Keratinocyte (primary cell): Measurements from ENCODE around the gene AP3M1. TPM values are rescaled to one million over a fixed set of nuclear protein-coding genes. Genes with fewer than 3 reads are reported as not detected.
A peak's percentile ranks its signal among the peaks of the same experiment; 100 is the strongest.

ENCODE experiments used
- DNase-seq: peaks from one replicate; pipeline ENCODE4 v3.0.0-alpha.2; 2011; ENCODE audit warnings: low read depth, missing footprints, low spot score
- FAIRE-seq: peaks from 2 replicates; lab custom pipeline; 2011; peaks lifted over from hg19 to GRCh38; lab: Jason Lieb, UNC
- H2AFZ ChIP-seq: 2 replicates; pipeline ENCODE4 v1.6.0; 2012; ENCODE audit warnings: low read length, control low read depth, inconsistent platforms; ENCODE audit not compliant: control insufficient read depth
- H3K27ac ChIP-seq: 2 replicates; pipeline ENCODE4 v1.5.1; 2011; ENCODE audit warnings: low read length; ENCODE audit not compliant: control insufficient read depth, insufficient read depth
- H3K27me3 ChIP-seq: 3 replicates; pipeline ENCODE4 v1.6.0; 2011; ENCODE audit warnings: low read length; ENCODE audit not compliant: control insufficient read depth, insufficient read depth; ENCODE audit errors: extremely low read depth
- H3K36me3 ChIP-seq, 2 experiments: 2 replicates in 1 of 2; 3 replicates in 1 of 2; pipeline ENCODE4 v1.5.1; 2011; ENCODE audit warnings: low read length in 2 of 2, mild to moderate bottlenecking in 1 of 2; ENCODE audit not compliant: control insufficient read depth in 2 of 2, insufficient read depth in 2 of 2; ENCODE audit errors: extremely low read depth in 1 of 2
- H3K4me1 ChIP-seq: 3 replicates; pipeline ENCODE4 v1.5.1; 2011; ENCODE audit warnings: low read length; ENCODE audit not compliant: control insufficient read depth, insufficient read depth; ENCODE audit errors: extremely low read depth
- H3K4me2 ChIP-seq: 3 replicates; pipeline ENCODE4 v1.6.0; 2011; ENCODE audit warnings: low read depth, low read length; ENCODE audit not compliant: control insufficient read depth, insufficient read depth; ENCODE audit errors: extremely low read depth
- H3K4me3 ChIP-seq, 3 experiments: fragments of 200-600 bp in 1 of 3; sonication (generic) in 1 of 3; 2 replicates in 2 of 3; 3 replicates in 1 of 3; pipeline ENCODE4 v1.5.1; 2011 to 2016; ENCODE audit warnings: low read length in 3 of 3, mild to moderate bottlenecking in 3 of 3, control low read depth in 2 of 3, inconsistent platforms in 1 of 3, low read depth in 1 of 3, mixed read lengths in 1 of 3, mixed run types in 1 of 3, moderate library complexity in 1 of 3; ENCODE audit not compliant: control insufficient read depth in 2 of 3, insufficient read depth in 2 of 3; ENCODE audit errors: extremely low read depth in 1 of 3
- H3K79me2 ChIP-seq: 2 replicates; pipeline ENCODE4 v1.6.0; 2012; ENCODE audit warnings: low read length; ENCODE audit not compliant: control insufficient read depth, insufficient read depth
- H3K9ac ChIP-seq: 3 replicates; pipeline ENCODE4 v1.6.0; 2011; ENCODE audit warnings: low read length; ENCODE audit not compliant: control insufficient read depth, insufficient read depth; ENCODE audit errors: extremely low read depth
- H3K9me1 ChIP-seq: 3 replicates; pipeline ENCODE4 v1.6.0; 2011; ENCODE audit warnings: low read length; ENCODE audit not compliant: control insufficient read depth, insufficient read depth; ENCODE audit errors: extremely low read depth
- H3K9me3 ChIP-seq: 2 replicates; pipeline ENCODE4 v1.5.1; 2012; ENCODE audit warnings: low read depth, low read length; ENCODE audit not compliant: control insufficient read depth
- H4K20me1 ChIP-seq: 3 replicates; pipeline ENCODE4 v1.6.0; 2011; ENCODE audit warnings: low read length; ENCODE audit not compliant: control insufficient read depth, insufficient read depth; ENCODE audit errors: extremely low read depth
- EZH2 ChIP-seq: IDR thresholded peaks from one replicate; pipeline ENCODE4 v1.6.1; 2012; ENCODE audit warnings: inconsistent platforms, mild to moderate bottlenecking, low read length, moderate library complexity
- dilution Hi-C: fragments of 300-500 bp; cut with MboI; formaldehyde crosslinking; loops from one replicate; pipeline ENCODE4 v1.7.0; 2020; ENCODE audit warnings: low sequenced_read_pairs; ENCODE audit not compliant: extremely low pct_ligation_motif_present
- polyA minus RNA-seq, 3 experiments: library from RNA; depleted of rRNA, polyadenylated mRNA; stranded (reverse); fragments of >200 nt; gene quantifications; 1 replicate in 1 of 3; 2 replicates in 1 of 3; 3 replicates in 1 of 3; pipeline ENCODE4 v1.2.3, GENCODE V29; 2011
- polyA plus RNA-seq, 5 experiments: library from polyadenylated mRNA; depleted of rRNA in 3 of 5; stranded (reverse) in 3 of 5; stranded (forward) in 1 of 5; unstranded in 1 of 5; fragments of >200 nt; gene quantifications; 1 replicate in 1 of 5; 2 replicates in 3 of 5; 3 replicates in 1 of 5; pipeline versions ENCODE4 v1.2.1 to v1.2.3, GENCODE V29; 2011 to 2012; ENCODE audit warnings: missing spikeins in 2 of 5, low read depth in 1 of 5, low replicate concordance in 1 of 5
- TF ChIP-seq, protein P1 (sequence below), 3 experiments: IDR thresholded peaks in 1 of 3; conservative IDR thresholded peaks in 1 of 3; optimal IDR thresholded peaks in 1 of 3; 2 replicates in 2 of 3; 3 replicates in 1 of 3; pipeline versions ENCODE3 to v1.5.1; 2011; ENCODE audit warnings: low read length in 3 of 3, mild to moderate bottlenecking in 3 of 3, moderate library complexity in 2 of 3, control low read depth in 1 of 3, inconsistent platforms in 1 of 3; ENCODE audit not compliant: insufficient read depth in 2 of 3; ENCODE audit errors: extremely low read depth in 1 of 3

AP3M1 gene, protein sequence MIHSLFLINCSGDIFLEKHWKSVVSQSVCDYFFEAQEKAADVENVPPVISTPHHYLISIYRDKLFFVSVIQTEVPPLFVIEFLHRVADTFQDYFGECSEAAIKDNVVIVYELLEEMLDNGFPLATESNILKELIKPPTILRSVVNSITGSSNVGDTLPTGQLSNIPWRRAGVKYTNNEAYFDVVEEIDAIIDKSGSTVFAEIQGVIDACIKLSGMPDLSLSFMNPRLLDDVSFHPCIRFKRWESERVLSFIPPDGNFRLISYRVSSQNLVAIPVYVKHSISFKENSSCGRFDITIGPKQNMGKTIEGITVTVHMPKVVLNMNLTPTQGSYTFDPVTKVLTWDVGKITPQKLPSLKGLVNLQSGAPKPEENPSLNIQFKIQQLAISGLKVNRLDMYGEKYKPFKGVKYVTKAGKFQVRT
- polyA plus RNA-seq (37.1 to 53.5 TPM (median 44.1 TPM) in 3 replicates), polyA minus RNA-seq (16.7 to 59.7 TPM (median 35.2 TPM) in 3 replicates)
- 17.4 TPM for polyA plus RNA-seq (2011; ENCODE audit: low read depth)
- 26.7 and 58.2 TPM in 2 replicates for polyA plus RNA-seq (2011; cell fraction: cytosol; rRNA removed)
- polyA plus RNA-seq (2011; cell fraction: nucleus; rRNA removed) = 46.9 and 58.5 TPM in 2 replicates
- polyA plus RNA-seq (2012; ENCODE audit: low replicate concordance) = 18.9 and 25.8 TPM in 2 replicates
- 33.6 TPM for polyA minus RNA-seq (2011; cell fraction: cytosol; rRNA and poly(A)+ RNA removed)
- 24.9 and 45.7 TPM in 2 replicates for polyA minus RNA-seq (2011; cell fraction: nucleus; rRNA and poly(A)+ RNA removed)

DNA sequence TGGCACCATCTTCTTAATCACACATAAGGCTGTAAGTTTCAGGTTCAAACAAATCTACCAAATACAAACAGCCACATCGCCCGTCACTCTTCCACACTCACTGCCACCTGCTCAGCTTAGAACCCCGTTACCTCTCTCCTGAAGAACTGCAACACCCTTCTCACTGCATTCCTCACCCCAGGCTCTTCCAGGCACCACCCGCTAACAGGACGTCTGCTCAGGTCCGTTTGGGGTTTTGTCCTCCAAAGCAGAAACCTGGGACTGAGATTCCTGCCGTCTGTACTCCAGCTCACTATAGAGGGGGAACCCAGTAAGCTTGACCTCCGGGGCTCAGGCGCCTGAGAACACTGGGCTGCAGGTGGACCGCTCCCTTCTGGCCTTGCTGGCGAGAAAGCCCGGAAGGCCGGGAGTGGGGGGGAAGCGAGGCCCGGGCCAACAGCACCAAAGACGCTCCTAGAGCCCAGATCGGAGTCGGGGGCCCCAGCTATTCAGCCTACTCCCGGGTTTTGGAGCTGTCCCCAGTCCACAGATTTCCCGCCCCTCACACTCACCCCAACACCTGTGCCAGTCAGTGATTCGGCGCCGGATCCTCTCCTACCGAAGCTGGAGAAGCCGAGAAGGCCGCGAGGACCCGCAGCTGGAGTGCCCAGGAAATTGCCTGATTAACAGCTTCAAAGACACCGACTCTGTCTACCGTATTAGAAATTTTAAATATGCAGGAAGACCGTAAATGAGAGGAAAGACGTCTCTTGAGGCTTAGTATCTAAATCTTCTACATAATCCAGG, at the start of gene AP3M1:
AP3M1 (minus strand) TSS at position 625 of the 786 bp plus-strand sequence. CDS start 12,449 bp downstream, outside the sequence.
- dilution Hi-C loops = no loop called here
- peak within 1 kb of the TSS; percentile 99 for H2AFZ ChIP-seq
- DNase-seq = peak; percentile 38
- FAIRE-seq = peak; percentile 36
- peak within 1 kb of the TSS; percentile 98 for H3K27ac ChIP-seq
- H3K9me1 ChIP-seq = no peaks in the 10 kb centered on the region
- peak within 1 kb of the TSS; percentile 64 for H3K4me2 ChIP-seq
- peaks cover 73% of the 10 kb centered on the region for H3K79me2 ChIP-seq
- peak within 1 kb of the TSS; percentile 98 for H3K9ac ChIP-seq
- H3K27me3 ChIP-seq = no peaks in the 10 kb centered on the region
- H3K36me3 ChIP-seq = peaks cover 1 to 2% of the 10 kb centered on the region in 2 experiments
- H3K4me3 ChIP-seq = peak within 1 kb of the TSS; percentile 81 to 96 (median 90)
- no peak for TF ChIP-seq EZH2
- TF ChIP-seq, protein P1, sequence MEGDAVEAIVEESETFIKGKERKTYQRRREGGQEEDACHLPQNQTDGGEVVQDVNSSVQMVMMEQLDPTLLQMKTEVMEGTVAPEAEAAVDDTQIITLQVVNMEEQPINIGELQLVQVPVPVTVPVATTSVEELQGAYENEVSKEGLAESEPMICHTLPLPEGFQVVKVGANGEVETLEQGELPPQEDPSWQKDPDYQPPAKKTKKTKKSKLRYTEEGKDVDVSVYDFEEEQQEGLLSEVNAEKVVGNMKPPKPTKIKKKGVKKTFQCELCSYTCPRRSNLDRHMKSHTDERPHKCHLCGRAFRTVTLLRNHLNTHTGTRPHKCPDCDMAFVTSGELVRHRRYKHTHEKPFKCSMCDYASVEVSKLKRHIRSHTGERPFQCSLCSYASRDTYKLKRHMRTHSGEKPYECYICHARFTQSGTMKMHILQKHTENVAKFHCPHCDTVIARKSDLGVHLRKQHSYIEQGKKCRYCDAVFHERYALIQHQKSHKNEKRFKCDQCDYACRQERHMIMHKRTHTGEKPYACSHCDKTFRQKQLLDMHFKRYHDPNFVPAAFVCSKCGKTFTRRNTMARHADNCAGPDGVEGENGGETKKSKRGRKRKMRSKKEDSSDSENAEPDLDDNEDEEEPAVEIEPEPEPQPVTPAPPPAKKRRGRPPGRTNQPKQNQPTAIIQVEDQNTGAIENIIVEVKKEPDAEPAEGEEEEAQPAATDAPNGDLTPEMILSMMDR (optimal IDR thresholded peaks at IDR 0.05 in 1 of 3, IDR thresholded peaks at IDR 0.05 in 1 of 3, conservative IDR thresholded peaks at IDR 0.05 in 1 of 3; ENCODE audit: extremely low read depth in 1 of 3, insufficient read depth in 2 of 3, low read length in 3 of 3) = no peak
- H4K20me1 ChIP-seq = no peaks in the 10 kb centered on the region
- no peaks in the 10 kb centered on the region for H3K9me3 ChIP-seq
- H3K4me1 ChIP-seq = peaks cover 19% of the 10 kb centered on the region

DNA sequence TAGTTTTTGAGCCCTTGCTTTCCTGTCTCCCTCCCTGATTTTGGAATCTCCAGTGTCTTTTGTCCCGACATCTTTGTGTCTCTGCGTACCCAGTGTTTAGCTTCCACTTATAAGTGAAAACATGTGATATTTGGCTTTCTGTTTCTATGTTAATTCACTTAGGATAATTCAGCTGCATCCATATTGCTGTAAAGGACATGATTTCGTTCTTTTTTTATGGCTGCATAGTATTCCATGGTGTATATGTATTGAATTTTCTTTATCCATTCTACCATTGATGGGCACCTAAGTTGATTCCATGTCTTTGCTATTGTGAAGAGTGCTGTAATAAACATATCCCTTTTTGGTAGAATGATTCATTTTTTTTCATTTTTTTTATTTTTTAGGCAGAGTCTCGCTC, 48.7 kb upstream of the AP3M1 start:
- peaks cover 3 to 5% of the 10 kb centered on the region in 2 experiments for H3K36me3 ChIP-seq
- H3K79me2 ChIP-seq = peaks cover 92% of the 10 kb centered on the region
- no peak for FAIRE-seq
- H3K4me2 ChIP-seq = no peak overlapping the region
- no peak overlapping the region for H3K4me3 ChIP-seq
- no peak overlapping the region for H2AFZ ChIP-seq
- TF ChIP-seq EZH2 = no peak
- TF ChIP-seq, protein P1 (optimal IDR thresholded peaks at IDR 0.05 in 1 of 3, IDR thresholded peaks at IDR 0.05 in 1 of 3, conservative IDR thresholded peaks at IDR 0.05 in 1 of 3; ENCODE audit: extremely low read depth in 1 of 3, insufficient read depth in 2 of 3, low read length in 3 of 3) = no peak
- peaks cover 13% of the 10 kb centered on the region for H3K4me1 ChIP-seq
- dilution Hi-C loops = no loop called here
- H3K27me3 ChIP-seq = no peaks in the 10 kb centered on the region
- H3K27ac ChIP-seq = no peak overlapping the region
- no peaks in the 10 kb centered on the region for H3K9me1 ChIP-seq
- no peak overlapping the region for H3K9ac ChIP-seq
- no peaks in the 10 kb centered on the region for H3K9me3 ChIP-seq
- H4K20me1 ChIP-seq = no peaks in the 10 kb centered on the region
- DNase-seq = no peak
